Skeletal muscle satellite cell (primary cell): ENCODE results near the gene MAPK8IP1.

Source experiments
- H3K27me3 ChIP-seq: 2 replicates; pipeline ENCODE4 v1.7.0; 2013; ENCODE audit warnings: low read length; ENCODE audit not compliant: control insufficient read depth, insufficient read depth
- H3K36me3 ChIP-seq: 2 replicates; pipeline ENCODE4 v1.7.0; 2013; ENCODE audit warnings: mild to moderate bottlenecking, control low read depth, low read length; ENCODE audit not compliant: insufficient read depth
- H3K4me1 ChIP-seq: 2 replicates; pipeline ENCODE4 v1.7.0; 2013; ENCODE audit warnings: low read length; ENCODE audit not compliant: control insufficient read depth, insufficient read depth
- H3K4me2 ChIP-seq: 2 replicates; pipeline ENCODE4 v1.7.0; 2013; ENCODE audit warnings: mild to moderate bottlenecking, low read length
- H3K4me3 ChIP-seq: 2 replicates; pipeline ENCODE4 v1.7.0; 2013; ENCODE audit warnings: low read length
- H3K9ac ChIP-seq: 2 replicates; pipeline ENCODE4 v1.7.0; 2013; ENCODE audit warnings: mild to moderate bottlenecking, low read depth, low read length, moderate library complexity
- H3K9me3 ChIP-seq: replicated peaks from 2 replicates; pipeline ENCODE4 v1.7.0; 2013; ENCODE audit warnings: mild to moderate bottlenecking, control low read depth, low read length

The MAPK8IP1 gene

GRCh38 chr11:45884596-45885185, 760 bp upstream of the MAPK8IP1 start:
- Histone ChIP-seq H3K4me3 (no peak overlapping the region), H3K9ac (no peak overlapping the region), H3K4me1 (peaks cover 13% of the 10 kb centered on the region), H3K27me3 (peaks cover 25% of the 10 kb centered on the region), H3K9me3 (no peaks in the 10 kb centered on the region), H3K4me2 (peak overlapping the region; percentile 79), H3K36me3 (peaks cover 11% of the 10 kb centered on the region)

GRCh38 chr11:45885921-45886721, 670 bp downstream of the MAPK8IP1 start:
- H3K27me3 ChIP-seq = peaks cover 27% of the 10 kb centered on the region
- no peaks in the 10 kb centered on the region for H3K9me3 ChIP-seq
- no peak overlapping the region for H3K9ac ChIP-seq
- peaks cover 9% of the 10 kb centered on the region for H3K36me3 ChIP-seq
- H3K4me2 ChIP-seq = peak overlapping the region; percentile 79
- peak overlapping the region; percentile 64 for H3K4me3 ChIP-seq
- H3K4me1 ChIP-seq = peaks cover 5% of the 10 kb centered on the region

DNA sequence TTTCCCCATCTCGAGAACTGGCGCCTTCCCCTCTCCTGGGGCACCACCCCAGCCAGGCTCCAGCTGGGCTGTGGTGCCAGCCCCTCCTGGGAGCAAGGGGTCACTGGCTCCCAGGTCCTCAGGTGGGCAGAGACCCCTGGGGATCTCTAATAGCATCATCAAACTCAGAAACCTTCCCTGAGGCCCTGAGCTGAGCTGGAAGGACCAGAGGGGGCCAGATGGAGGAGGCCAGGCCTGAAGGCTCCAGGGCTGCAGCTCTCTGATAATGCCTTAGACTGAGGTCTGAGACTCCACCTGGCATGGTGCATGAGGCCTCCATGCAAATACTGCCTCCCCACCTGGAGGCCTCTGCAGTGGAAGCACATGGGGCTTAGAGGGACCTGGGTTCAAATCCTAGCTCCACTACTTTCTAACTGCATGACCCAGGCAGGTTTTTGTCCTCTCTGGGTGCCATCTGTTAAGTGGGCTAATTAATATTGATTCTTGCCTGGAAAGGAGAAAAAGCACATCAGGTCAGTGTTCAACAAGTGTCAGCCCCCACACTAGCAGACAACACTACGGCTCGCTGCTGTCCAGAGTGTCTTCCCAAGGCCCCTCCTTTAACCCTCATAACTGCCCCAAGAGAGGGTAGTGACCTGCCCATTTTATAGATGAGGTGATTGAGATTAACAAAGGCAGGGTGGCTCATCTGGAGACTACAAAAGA, 1.5 kb downstream of the MAPK8IP1 start:
- H3K36me3 ChIP-seq = peaks cover under 1% of the 10 kb centered on the region
- H3K9ac ChIP-seq = no peak overlapping the region
- H3K9me3 ChIP-seq = no peaks in the 10 kb centered on the region
- H3K4me3 ChIP-seq = no peak overlapping the region
- H3K27me3 ChIP-seq = peaks cover 32% of the 10 kb centered on the region
- H3K4me1 ChIP-seq = peaks cover 5% of the 10 kb centered on the region
- H3K4me2 ChIP-seq = no peak overlapping the region

DNA sequence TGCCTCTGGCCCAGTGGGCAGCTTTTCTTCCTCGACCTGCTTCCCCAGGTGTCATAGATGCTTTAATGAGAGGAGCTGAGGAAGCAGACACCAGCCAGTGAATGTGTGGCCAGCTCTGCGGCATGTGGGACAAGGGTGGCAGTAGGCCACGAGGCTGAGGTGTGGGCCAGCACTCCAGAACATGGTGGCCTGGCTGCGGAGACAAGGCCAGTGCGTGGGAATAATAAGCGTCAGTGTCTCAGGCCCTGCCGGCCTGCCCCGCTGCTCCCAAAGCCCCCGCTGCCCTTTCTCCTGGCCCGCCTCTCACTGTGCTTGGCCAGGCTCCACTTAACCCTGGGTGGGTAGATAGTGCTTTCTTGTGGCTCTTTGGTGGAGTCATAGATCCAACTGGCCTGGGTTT, 2.1 kb downstream of the MAPK8IP1 start:
- H3K4me1 ChIP-seq = peaks cover 5% of the 10 kb centered on the region
- H3K27me3 ChIP-seq = peaks cover 35% of the 10 kb centered on the region
- H3K9me3 ChIP-seq = no peaks in the 10 kb centered on the region
- H3K4me2 ChIP-seq = no peak overlapping the region
- no peak overlapping the region for H3K9ac ChIP-seq
- no peak overlapping the region for H3K4me3 ChIP-seq
- H3K36me3 ChIP-seq = no peaks in the 10 kb centered on the region

DNA sequence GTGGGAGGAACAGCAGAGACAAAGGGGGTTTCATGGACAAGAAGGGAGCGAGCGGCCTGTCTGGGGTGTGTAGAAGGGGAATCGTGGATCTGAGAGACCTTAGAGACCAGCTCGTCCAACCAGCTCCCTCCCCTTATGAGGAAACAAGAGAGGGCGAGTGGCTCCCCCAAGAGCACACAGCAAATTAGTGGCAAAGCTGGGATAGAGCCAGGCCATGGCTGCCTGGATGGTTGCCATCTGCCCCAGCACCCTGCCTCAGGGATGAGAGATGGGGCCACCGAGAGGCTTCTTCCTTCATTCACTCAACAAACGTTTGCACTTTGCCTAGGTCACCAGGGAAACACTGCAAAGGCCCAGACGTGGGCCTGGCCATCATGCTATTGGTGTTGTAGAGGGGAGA, 4.1 kb downstream of the MAPK8IP1 start:
- no peaks in the 10 kb centered on the region for H3K9me3 ChIP-seq
- H3K9ac ChIP-seq = no peak overlapping the region
- H3K4me1 ChIP-seq = peaks cover 5% of the 10 kb centered on the region
- H3K4me3 ChIP-seq = no peak overlapping the region
- H3K36me3 ChIP-seq = no peaks in the 10 kb centered on the region
- no peak overlapping the region for H3K4me2 ChIP-seq
- H3K27me3 ChIP-seq = peaks cover 54% of the 10 kb centered on the region

DNA sequence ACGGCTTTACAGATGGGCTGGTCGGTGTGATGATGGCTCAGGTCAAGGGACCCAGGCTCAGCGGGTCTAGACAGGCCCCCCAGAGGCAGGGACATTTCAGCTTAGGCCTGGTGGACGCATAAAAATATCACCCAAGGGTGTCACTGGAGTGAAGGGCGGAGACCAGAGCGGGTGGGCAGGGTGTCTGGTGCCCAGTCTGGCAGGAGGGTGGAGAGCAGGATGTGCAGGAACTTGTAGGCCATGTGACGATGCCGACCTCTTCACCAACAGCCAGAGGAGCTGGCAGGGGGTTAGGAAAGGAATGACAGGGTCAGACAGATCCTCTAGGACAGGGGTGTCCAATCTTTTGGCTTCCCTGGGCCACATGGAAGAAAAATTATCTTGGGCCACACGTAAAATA, 4.5 kb downstream of the MAPK8IP1 start:
- Histone ChIP-seq H3K9me3 (no peaks in the 10 kb centered on the region), H3K27me3 (peaks cover 58% of the 10 kb centered on the region), H3K4me3 (no peak overlapping the region), H3K4me1 (peaks cover 5% of the 10 kb centered on the region), H3K9ac (no peak overlapping the region), H3K36me3 (no peaks in the 10 kb centered on the region), H3K4me2 (no peak overlapping the region)

- peaks cover under 1% of the 10 kb centered on the region for H3K4me1 ChIP-seq
- H3K36me3 ChIP-seq = no peaks in the 10 kb centered on the region
- no peak overlapping the region for H3K9ac ChIP-seq
- peaks cover 61% of the 10 kb centered on the region for H3K27me3 ChIP-seq
- no peak overlapping the region for H3K4me3 ChIP-seq
- no peaks in the 10 kb centered on the region for H3K9me3 ChIP-seq
- no peak overlapping the region for H3K4me2 ChIP-seq
Measured at GRCh38 chr11:45890886-45891550, 5.6 kb downstream of the MAPK8IP1 start.

- Histone ChIP-seq H3K9me3 (no peaks in the 10 kb centered on the region), H3K4me3 (no peak overlapping the region), H3K4me1 (no peaks in the 10 kb centered on the region), H3K4me2 (no peak overlapping the region), H3K36me3 (no peaks in the 10 kb centered on the region), H3K9ac (no peak overlapping the region), H3K27me3 (peaks cover 64% of the 10 kb centered on the region)
Measured at GRCh38 chr11:45892856-45893255, 7.4 kb downstream of the MAPK8IP1 start.

DNA sequence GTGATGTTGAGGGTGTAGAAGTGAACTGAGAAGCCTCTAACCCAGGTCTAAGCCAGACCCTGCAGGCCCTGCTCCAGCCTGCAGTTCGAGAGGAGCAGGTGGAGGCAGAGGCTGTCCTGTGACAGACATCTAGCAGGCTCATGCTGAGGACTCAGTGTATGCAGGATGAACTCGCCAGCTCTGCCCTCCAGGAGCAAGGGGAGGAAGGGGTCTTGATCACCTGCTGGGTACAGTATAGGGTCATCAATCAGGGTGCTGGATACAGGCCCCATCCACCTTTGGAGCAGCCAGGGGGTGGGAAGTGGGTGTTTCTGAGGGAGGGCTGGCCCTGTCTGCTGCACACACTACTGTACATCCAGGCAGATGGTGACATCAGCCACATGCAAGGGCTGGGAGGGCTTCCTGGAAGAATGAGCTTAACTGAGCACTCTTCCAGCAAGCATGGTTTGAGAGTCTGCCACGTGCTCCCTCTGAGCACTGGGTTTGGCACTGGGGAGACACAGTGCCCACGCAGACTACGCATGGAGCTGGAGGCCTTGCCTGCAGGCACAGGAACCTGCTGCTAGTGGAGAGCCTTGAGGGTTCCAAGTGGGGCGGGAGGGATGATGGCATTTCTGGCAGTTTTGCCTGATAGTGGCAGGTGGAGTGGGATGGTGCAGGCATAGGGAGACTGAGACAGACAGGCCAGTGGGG, 9.2 kb downstream of the MAPK8IP1 start:
- no peak overlapping the region for H3K4me3 ChIP-seq
- H3K27me3 ChIP-seq = peaks cover 67% of the 10 kb centered on the region
- no peaks in the 10 kb centered on the region for H3K9me3 ChIP-seq
- peaks cover 6% of the 10 kb centered on the region for H3K4me1 ChIP-seq
- no peak overlapping the region for H3K9ac ChIP-seq
- no peaks in the 10 kb centered on the region for H3K36me3 ChIP-seq
- H3K4me2 ChIP-seq = no peak overlapping the region

DNA sequence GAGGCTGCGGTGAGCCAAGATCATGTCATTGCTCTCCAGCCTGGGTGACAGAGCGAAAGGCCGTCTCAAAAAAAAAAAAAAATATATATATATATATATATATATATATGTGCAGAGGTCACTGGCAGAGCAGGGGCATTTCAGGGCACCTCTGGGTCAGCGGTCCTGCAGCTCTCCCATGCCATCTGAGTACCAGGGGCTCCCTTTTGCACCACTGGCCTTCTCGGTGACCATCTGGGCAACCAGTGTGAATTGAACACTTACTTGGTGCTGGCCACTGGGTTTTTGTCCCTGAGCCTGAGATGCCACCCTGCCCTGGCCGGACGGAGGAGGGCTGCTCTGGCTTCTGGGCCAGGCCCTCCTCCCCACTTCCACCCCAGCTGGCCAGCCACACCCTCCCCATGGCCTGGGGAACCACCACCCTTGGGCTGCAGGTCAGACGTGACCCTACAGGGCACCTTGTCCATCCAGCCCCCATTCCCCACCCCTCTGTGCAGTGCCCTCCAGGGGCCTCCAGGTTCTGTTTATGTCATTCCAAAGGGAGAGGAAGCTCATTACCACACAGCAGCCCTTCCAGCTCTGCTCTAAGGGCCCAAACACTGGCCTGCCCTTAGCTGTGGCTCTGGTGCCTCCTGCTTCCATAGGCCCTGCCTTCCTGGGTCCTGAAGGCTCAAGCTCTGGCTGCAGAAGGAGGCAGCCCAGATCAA, 10.3 kb downstream of the MAPK8IP1 start:
- Histone ChIP-seq H3K4me3 (no peak overlapping the region), H3K4me2 (no peak overlapping the region), H3K36me3 (no peaks in the 10 kb centered on the region), H3K9ac (no peak overlapping the region), H3K27me3 (peaks cover 70% of the 10 kb centered on the region), H3K9me3 (no peaks in the 10 kb centered on the region), H3K4me1 (peaks cover 11% of the 10 kb centered on the region)
